Liver (tissue), 9 donors: ENCODE measurements around the gene ABHD16B. TPM values are rescaled to one million over a fixed set of nuclear protein-coding genes. Genes with fewer than 3 reads are reported as not detected.

Experiments
- DNase-seq: peaks from one replicate; pipeline ENCODE4 v3.0.0-alpha.2; 2017; ENCODE audit warnings: low spot score
- H3K27ac ChIP-seq, 2 donors: one replicate each; pipeline ENCODE4 v1.7.0; 2013; ENCODE audit warnings: inconsistent platforms in 2 of 2, low read length in 2 of 2, control low read depth in 1 of 2, low read depth in 1 of 2, mild to moderate bottlenecking in 1 of 2
- H3K27me3 ChIP-seq, 4 donors: one replicate each; pipeline versions ENCODE4 v1.6.1 to v1.7.0; 2013; ENCODE audit warnings: low read length in 3 of 4, inconsistent platforms in 1 of 4, mild to moderate bottlenecking in 1 of 4, moderate library complexity in 1 of 4; ENCODE audit not compliant: control insufficient read depth in 4 of 4, insufficient read depth in 4 of 4
- H3K36me3 ChIP-seq, 4 donors: one replicate each; pipeline versions ENCODE4 v1.6.1 to v1.7.0; 2013; ENCODE audit warnings: low read length in 3 of 4, mild to moderate bottlenecking in 3 of 4, low read depth in 1 of 4, moderate library complexity in 1 of 4; ENCODE audit not compliant: control insufficient read depth in 4 of 4, insufficient read depth in 3 of 4
- H3K4me1 ChIP-seq, 4 donors: one replicate each; pipeline versions ENCODE4 v1.6.1 to v1.7.0; 2013; ENCODE audit warnings: low read length in 3 of 4, mild to moderate bottlenecking in 3 of 4, moderate library complexity in 1 of 4; ENCODE audit not compliant: control insufficient read depth in 4 of 4, insufficient read depth in 4 of 4
- H3K4me3 ChIP-seq, 3 donors: one replicate each; pipeline versions ENCODE4 v1.6.1 to v1.7.0; 2013; ENCODE audit warnings: low read length in 3 of 3, control low read depth in 1 of 3, low read depth in 1 of 3, mild to moderate bottlenecking in 1 of 3
- H3K9ac ChIP-seq, 2 donors: one replicate each; pipeline ENCODE4 v1.7.0; 2013; ENCODE audit warnings: low read length in 2 of 2, mild to moderate bottlenecking in 2 of 2, moderate library complexity in 2 of 2, control low read depth in 1 of 2, low read depth in 1 of 2
- H3K9me3 ChIP-seq, 4 donors: one replicate each; pipeline versions ENCODE4 v1.6.1 to v1.7.0; 2013; ENCODE audit warnings: low read length in 3 of 4; ENCODE audit not compliant: control insufficient read depth in 4 of 4
- EGR1 ChIP-seq, 2 donors: IDR thresholded peaks; 2 replicates each; pipeline ENCODE4 v1.6.1; 2016 to 2018; ENCODE audit warnings: antibody characterized with exemption in 2 of 2, low read depth in 2 of 2
- GABPA ChIP-seq, 2 donors: IDR thresholded peaks in 1 of 2; conservative IDR thresholded peaks in 1 of 2; 2 replicates each; pipeline ENCODE4 v1.6.1; 2016; ENCODE audit warnings: antibody characterized with exemption in 2 of 2, mild to moderate bottlenecking in 1 of 2, moderate library complexity in 1 of 2
- HNF4A ChIP-seq, 2 donors: conservative IDR thresholded peaks; 2 replicates each; pipeline ENCODE4 v1.6.1; 2016; ENCODE audit warnings: antibody characterized with exemption in 2 of 2, mild to moderate bottlenecking in 2 of 2
- JUND ChIP-seq, 2 donors: IDR thresholded peaks; 2 replicates each; pipeline ENCODE4 v1.6.1; 2016; ENCODE audit warnings: antibody characterized with exemption in 2 of 2
- NR2F2 ChIP-seq: IDR thresholded peaks from 2 replicates; pipeline ENCODE4 v1.6.1; 2016; ENCODE audit warnings: antibody characterized with exemption
- RAD21 ChIP-seq, 2 donors: IDR thresholded peaks; 2 replicates each; pipeline ENCODE4 v1.6.1; 2016; ENCODE audit warnings: antibody characterized with exemption in 2 of 2, mild to moderate bottlenecking in 2 of 2
- SP1 ChIP-seq: IDR thresholded peaks from 2 replicates; pipeline ENCODE4 v1.6.1; 2018; ENCODE audit warnings: antibody characterized with exemption, mild to moderate bottlenecking
- TAF1 ChIP-seq: conservative IDR thresholded peaks from 2 replicates; pipeline ENCODE4 v1.6.1; 2016; ENCODE audit warnings: antibody characterized with exemption, mild to moderate bottlenecking
- YY1 ChIP-seq: IDR thresholded peaks from 2 replicates; pipeline ENCODE4 v1.6.1; 2016; ENCODE audit warnings: antibody characterized with exemption, mild to moderate bottlenecking
- WGBS: extraction: QIAGEN DNeasy Blood & Tissue Kit; methylation state at CpG from one replicate; pipeline ENCODE4 v1.1.7; 2013; 5-methylcytosine and 5-hydroxymethylcytosine counted together
- polyA plus RNA-seq, 2 donors: library from polyadenylated mRNA; stranded (reverse) in 1 of 2; unstranded in 1 of 2; fragments of 200-250 nt in 1 of 2; fragments of >200 nt in 1 of 2; fragmentation: Nextera tagmentation in 1 of 2; extraction: Ambion mirVana in 1 of 2; gene quantifications; one replicate each; pipeline versions ENCODE4 v1.2.1 to v1.2.3, GENCODE V29; 2013 to 2015
- total RNA-seq, 2 donors: library from RNA; depleted of rRNA; stranded (reverse); fragments of >200 nt; gene quantifications; one replicate each; pipeline ENCODE4 v1.2.3, GENCODE V29; 2014
- TF ChIP-seq, protein P1 (sequence below): fragments of 150-350 bp; IDR thresholded peaks from 2 replicates; pipeline ENCODE4 v1.5.1; 2017; ENCODE audit warnings: improper control_type of control experiment, low read depth, low read length; ENCODE audit not compliant: missing input control
- TF ChIP-seq, protein P2 (sequence below): IDR thresholded peaks from 2 replicates; pipeline ENCODE4 v1.6.1; 2016; ENCODE audit warnings: antibody characterized with exemption
- TF ChIP-seq, protein P3 (sequence below): IDR thresholded peaks from 2 replicates; pipeline ENCODE4 v1.6.1; 2016; ENCODE audit warnings: antibody characterized with exemption, mild to moderate bottlenecking
- donor health status: healthy.
- donor health status: healthy.
- donor health status: healthy.
- donor health status: healthy.
- donor health status: healthy.

The ABHD16B gene
- total and polyA plus RNA-seq, 4 donors, result 0.10 TPM; not detected in 3

DNA sequence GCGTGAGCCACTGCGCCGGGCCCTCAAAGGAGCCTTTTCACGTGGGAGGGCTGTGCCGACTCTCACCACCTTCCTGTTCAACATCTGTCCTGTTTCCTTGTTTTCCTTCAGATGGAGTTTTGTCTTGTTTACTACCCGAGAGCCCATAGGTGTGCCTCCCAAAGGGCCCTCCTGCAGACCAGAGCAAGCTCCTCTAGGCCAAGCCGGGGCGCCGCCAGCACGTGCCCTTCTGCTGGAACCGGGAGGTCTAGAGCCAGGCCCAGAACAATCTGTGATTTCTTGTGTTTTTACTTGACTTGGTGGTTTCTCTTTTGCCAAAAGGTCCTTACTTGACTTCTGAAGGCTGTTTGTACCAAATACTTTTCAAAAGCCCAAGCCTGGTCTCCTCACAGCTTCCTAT is 25.6 kb downstream of the ABHD16B start:
- H3K9me3 ChIP-seq, result no peaks in the 10 kb centered on the region
- 97% methylated on average over 11 of the region's 11 CpGs for WGBS
- no peak for DNase-seq
- no peak overlapping the region for H3K4me3 ChIP-seq
- H3K4me1 ChIP-seq, result peaks cover 4 to 16% (median 13%) of the 10 kb centered on the region in 4 donors
- H3K9ac ChIP-seq, result no peak overlapping the region
- no peaks in the 10 kb centered on the region for H3K27me3 ChIP-seq
- peaks cover 8 to 66% (median 20%) of the 10 kb centered on the region in 4 donors for H3K36me3 ChIP-seq
- no peak overlapping the region for H3K27ac ChIP-seq
- no peak for TF ChIP-seq EGR1 (IDR thresholded peaks at IDR 0.05; ENCODE audit: low read depth in 2 of 2)

DNA sequence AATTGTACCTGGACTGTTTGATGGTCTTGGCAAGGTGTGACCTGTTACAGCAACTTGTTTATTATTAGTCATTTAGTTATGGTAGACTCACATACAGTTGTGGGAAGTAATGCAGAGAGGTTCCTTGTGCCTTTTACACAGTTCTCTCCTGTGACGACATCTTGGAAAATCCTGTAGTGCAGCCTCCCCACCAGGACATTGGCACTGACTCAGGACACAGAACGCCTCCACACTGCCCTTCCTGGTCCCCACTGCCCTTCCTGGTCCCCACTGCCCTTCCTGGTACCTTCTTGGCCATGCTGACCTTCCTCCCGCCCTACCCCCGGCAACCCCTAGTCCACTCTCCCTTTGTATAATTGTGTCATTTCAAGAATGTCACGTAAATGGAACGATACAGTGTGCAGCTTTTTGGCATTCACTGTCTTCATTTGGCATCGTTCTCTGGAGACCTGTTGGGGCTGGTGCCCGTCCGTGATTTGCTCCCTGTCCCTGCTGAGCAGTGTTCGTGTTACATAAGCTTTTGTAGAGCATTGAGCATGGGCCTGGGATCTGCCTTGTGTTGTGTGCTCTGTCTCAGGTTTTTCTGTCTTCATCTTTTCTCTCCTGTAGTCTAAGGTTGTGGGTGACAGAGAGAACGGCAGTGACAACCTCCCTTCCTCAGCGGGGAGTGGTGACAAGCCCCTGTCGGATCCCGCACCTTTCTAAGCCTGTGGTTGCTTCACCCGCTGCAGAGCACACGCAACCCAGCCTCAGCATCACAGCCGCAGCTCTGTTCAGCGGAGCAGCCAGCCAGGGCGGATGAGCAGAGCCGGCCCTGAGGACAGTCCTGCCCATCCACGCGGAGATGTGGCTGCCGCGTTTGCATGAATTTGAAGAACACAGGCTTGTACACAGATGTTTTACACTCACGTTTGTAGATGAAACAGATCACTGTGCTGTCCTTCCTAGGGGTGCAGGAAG is 28.2 kb downstream of the ABHD16B start:
- H3K4me1 ChIP-seq, result peaks cover 0 to 13% (median 5%) of the 10 kb centered on the region in 4 donors
- TF ChIP-seq, protein P1, sequence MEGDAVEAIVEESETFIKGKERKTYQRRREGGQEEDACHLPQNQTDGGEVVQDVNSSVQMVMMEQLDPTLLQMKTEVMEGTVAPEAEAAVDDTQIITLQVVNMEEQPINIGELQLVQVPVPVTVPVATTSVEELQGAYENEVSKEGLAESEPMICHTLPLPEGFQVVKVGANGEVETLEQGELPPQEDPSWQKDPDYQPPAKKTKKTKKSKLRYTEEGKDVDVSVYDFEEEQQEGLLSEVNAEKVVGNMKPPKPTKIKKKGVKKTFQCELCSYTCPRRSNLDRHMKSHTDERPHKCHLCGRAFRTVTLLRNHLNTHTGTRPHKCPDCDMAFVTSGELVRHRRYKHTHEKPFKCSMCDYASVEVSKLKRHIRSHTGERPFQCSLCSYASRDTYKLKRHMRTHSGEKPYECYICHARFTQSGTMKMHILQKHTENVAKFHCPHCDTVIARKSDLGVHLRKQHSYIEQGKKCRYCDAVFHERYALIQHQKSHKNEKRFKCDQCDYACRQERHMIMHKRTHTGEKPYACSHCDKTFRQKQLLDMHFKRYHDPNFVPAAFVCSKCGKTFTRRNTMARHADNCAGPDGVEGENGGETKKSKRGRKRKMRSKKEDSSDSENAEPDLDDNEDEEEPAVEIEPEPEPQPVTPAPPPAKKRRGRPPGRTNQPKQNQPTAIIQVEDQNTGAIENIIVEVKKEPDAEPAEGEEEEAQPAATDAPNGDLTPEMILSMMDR, result no peak
- TF ChIP-seq JUND (IDR thresholded peaks at IDR 0.05), result no peak
- no peak for TF ChIP-seq GABPA (IDR thresholded peaks at IDR 0.05 in 1 of 2, conservative IDR thresholded peaks at IDR 0.05 in 1 of 2)
- TF ChIP-seq, protein P2, sequence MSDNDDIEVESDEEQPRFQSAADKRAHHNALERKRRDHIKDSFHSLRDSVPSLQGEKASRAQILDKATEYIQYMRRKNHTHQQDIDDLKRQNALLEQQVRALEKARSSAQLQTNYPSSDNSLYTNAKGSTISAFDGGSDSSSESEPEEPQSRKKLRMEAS, result no peak
- TF ChIP-seq TAF1, result no peak
- no peak for TF ChIP-seq YY1
- no peak for TF ChIP-seq SP1
- no peak for TF ChIP-seq NR2F2
- TF ChIP-seq HNF4A (conservative IDR thresholded peaks at IDR 0.05), result no peak
- TF ChIP-seq, protein P3, sequence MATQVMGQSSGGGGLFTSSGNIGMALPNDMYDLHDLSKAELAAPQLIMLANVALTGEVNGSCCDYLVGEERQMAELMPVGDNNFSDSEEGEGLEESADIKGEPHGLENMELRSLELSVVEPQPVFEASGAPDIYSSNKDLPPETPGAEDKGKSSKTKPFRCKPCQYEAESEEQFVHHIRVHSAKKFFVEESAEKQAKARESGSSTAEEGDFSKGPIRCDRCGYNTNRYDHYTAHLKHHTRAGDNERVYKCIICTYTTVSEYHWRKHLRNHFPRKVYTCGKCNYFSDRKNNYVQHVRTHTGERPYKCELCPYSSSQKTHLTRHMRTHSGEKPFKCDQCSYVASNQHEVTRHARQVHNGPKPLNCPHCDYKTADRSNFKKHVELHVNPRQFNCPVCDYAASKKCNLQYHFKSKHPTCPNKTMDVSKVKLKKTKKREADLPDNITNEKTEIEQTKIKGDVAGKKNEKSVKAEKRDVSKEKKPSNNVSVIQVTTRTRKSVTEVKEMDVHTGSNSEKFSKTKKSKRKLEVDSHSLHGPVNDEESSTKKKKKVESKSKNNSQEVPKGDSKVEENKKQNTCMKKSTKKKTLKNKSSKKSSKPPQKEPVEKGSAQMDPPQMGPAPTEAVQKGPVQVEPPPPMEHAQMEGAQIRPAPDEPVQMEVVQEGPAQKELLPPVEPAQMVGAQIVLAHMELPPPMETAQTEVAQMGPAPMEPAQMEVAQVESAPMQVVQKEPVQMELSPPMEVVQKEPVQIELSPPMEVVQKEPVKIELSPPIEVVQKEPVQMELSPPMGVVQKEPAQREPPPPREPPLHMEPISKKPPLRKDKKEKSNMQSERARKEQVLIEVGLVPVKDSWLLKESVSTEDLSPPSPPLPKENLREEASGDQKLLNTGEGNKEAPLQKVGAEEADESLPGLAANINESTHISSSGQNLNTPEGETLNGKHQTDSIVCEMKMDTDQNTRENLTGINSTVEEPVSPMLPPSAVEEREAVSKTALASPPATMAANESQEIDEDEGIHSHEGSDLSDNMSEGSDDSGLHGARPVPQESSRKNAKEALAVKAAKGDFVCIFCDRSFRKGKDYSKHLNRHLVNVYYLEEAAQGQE, result no peak
- no peak for TF ChIP-seq RAD21 (IDR thresholded peaks at IDR 0.05)
- no peak overlapping the region for H3K4me3 ChIP-seq
- no peak overlapping the region for H3K9ac ChIP-seq
- no peak for DNase-seq
- no peak overlapping the region for H3K27ac ChIP-seq
- H3K27me3 ChIP-seq, result no peaks in the 10 kb centered on the region
- peaks cover 8 to 49% (median 20%) of the 10 kb centered on the region in 4 donors for H3K36me3 ChIP-seq
- WGBS, result 89% methylated on average over 25 of the region's 25 CpGs
- no peaks in the 10 kb centered on the region for H3K9me3 ChIP-seq
